ENCODE measurements around the gene ZNF283. TPM values are rescaled to one million over a fixed set of nuclear protein-coding genes. Genes with fewer than 3 reads are reported as not detected.
"Not testable (repeated sequence)": the region's sequence is repeated elsewhere in the genome, so short reads cannot be mapped to it uniquely, and the experiment has no call there.

Gene ZNF283
- total RNA-seq, 1 donor from 2014 or later = 18.2 TPM

DNA sequence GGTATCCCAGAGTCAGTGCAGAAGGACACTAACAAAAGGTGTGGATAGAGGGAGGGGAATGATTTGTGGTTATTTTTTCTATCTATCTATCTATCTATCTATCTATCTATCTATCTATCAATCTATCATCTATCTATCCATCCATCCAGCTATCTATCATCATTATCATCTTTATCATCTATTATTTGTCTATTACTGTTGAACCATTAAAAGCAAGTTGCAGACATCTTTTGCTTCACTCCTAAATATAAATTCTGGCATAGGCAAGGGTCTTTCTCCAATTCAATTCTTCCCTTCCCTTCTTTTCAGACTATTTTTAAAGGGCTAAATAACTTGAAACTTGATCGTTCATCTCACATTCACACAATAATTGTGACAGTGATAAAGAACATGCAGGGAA is 14.9 kb upstream of the ZNF283 start:
- Mint-ChIP-seq H3K4me3 (no peak overlapping the region), H3K9me3 (no peaks in the 10 kb centered on the region), H3K27ac (no peak overlapping the region), H3K36me3 (no peaks in the 10 kb centered on the region), H3K4me1 (ENCODE audit: unreplicated experiment) (no peaks in the 10 kb centered on the region), H3K27me3 (peaks cover 35% of the 10 kb centered on the region)
- no peak for DNase-seq (ENCODE audit: extremely low spot score, unreplicated experiment)
- TF ChIP-seq, protein P1, sequence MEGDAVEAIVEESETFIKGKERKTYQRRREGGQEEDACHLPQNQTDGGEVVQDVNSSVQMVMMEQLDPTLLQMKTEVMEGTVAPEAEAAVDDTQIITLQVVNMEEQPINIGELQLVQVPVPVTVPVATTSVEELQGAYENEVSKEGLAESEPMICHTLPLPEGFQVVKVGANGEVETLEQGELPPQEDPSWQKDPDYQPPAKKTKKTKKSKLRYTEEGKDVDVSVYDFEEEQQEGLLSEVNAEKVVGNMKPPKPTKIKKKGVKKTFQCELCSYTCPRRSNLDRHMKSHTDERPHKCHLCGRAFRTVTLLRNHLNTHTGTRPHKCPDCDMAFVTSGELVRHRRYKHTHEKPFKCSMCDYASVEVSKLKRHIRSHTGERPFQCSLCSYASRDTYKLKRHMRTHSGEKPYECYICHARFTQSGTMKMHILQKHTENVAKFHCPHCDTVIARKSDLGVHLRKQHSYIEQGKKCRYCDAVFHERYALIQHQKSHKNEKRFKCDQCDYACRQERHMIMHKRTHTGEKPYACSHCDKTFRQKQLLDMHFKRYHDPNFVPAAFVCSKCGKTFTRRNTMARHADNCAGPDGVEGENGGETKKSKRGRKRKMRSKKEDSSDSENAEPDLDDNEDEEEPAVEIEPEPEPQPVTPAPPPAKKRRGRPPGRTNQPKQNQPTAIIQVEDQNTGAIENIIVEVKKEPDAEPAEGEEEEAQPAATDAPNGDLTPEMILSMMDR (conservative IDR thresholded peaks at IDR 0.05) = no peak

DNA sequence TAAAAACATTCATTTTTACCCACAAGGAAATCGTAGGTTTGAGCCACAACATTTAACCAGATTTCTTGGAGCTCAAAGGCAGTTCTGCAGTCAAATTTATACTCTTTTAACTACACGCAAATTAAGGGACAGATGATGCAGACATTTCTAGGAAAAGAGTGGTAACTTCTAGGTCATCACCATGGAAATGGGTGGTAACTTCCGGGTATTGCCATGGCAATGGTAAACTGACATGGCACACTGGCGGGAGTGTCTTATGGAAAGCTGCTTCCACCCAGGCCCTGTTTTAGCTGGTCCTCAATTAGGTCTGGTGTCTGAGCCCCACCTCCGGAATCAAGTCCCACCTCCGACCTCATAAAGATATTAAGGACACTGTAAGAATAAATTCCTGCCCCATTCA is 14.4 kb upstream of the ZNF283 start:
- Mint-ChIP-seq H3K4me1 (ENCODE audit: unreplicated experiment) (no peaks in the 10 kb centered on the region), H3K36me3 (no peaks in the 10 kb centered on the region), H3K27me3 (peaks cover 34% of the 10 kb centered on the region), H3K9me3 (no peaks in the 10 kb centered on the region), H3K27ac (no peak overlapping the region), H3K4me3 (no peak overlapping the region)
- TF ChIP-seq, protein P1 (conservative IDR thresholded peaks at IDR 0.05) = no peak
- no peak for DNase-seq (ENCODE audit: extremely low spot score, unreplicated experiment)

DNA sequence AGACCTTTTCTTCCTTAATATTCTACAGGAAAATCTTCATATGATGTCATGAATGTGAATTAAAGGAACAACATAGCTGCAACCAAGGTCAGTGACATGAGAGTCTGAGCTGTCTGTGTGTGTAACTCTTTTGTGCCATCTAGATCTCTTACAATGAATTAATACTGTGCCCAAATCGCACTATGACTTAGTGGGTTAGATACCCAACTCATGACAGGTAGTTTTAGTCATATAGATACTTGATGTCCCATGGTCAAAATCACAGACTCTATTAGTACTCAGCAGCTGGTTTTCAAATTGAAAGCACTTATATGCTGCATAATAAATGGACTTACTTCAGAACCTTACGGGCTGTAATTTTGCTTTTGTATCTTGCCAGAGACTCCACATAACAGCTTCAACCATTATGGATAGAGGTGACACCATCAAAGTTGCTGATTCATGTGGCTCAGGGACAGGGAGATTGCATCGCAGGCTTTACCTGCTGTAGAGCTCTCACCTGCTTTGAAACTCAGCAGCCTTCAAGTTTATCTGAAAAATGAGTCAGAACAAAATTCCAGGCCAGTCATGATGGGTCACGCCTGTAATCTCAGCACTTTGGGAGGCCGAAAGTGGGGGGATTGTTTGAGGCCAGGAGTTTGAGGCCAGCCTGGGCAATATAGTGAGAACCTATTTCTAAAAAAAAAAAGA is 12.3 kb upstream of the ZNF283 start:
- TF ChIP-seq, protein P1 (conservative IDR thresholded peaks at IDR 0.05) = no peak
- no peaks in the 10 kb centered on the region for H3K4me1 Mint-ChIP-seq (ENCODE audit: unreplicated experiment)
- H3K27me3 Mint-ChIP-seq = peaks cover 38% of the 10 kb centered on the region

DNA sequence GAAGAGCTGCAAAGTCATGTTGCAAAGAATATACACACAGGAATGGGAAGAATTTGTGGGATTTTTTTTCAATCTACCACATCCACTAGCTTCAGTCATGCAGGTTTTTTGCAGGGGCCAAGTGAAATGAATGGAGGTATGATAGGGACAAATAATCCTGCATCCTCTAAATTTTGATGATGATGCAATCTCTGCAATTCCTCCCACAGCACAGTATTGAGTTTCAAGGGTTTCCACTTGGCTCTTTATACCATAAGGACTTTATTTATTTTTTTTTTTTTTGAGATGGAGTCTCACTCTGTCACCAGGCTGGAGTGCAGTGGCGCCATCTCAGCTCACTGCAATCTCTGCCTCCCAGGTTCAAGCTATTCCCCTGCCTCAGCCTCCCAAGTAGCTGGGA is 9.7 kb upstream of the ZNF283 start:
- DNase-seq (ENCODE audit: extremely low spot score, unreplicated experiment); H3K4me3 Mint-ChIP-seq; H3K27ac Mint-ChIP-seq; H3K4me1 Mint-ChIP-seq (ENCODE audit: unreplicated experiment); H3K36me3 Mint-ChIP-seq: not testable (repeated sequence)
- Mint-ChIP-seq H3K9me3 (peaks cover 10% of the 10 kb centered on the region), H3K27me3 (peaks cover 34% of the 10 kb centered on the region)

More for the DNA sequence above, 12.3 kb upstream of the ZNF283 start:
- Mint-ChIP-seq H3K9me3 (peaks cover 7% of the 10 kb centered on the region), H3K36me3 (no peaks in the 10 kb centered on the region), H3K27ac (peak overlapping the region; percentile 64), H3K4me3 (no peak overlapping the region)
- no peak for DNase-seq (ENCODE audit: extremely low spot score, unreplicated experiment)

DNA sequence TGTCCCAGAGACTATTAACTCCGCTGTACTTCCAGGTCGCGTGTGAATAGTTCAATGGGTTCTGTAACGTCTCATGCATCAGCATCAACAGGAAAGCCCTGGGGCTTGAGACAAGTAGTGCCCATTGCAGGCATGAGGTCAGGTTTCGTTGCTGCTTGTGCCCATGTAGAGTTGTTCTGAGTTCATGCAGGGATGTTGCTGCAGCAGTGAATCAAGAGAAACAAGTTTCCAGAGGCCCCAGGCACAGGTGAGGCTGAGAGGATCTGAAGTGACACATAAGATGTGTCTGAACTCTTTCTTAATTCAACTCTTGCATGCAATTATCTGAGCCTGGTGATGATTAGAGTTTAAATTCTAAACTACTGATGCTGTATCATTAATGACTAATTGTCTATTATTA is 8.6 kb upstream of the ZNF283 start:
- TF ChIP-seq, protein P1 (conservative IDR thresholded peaks at IDR 0.05) = no peak
- H3K4me1 Mint-ChIP-seq (ENCODE audit: unreplicated experiment) = no peaks in the 10 kb centered on the region
- peaks cover 29% of the 10 kb centered on the region for H3K27me3 Mint-ChIP-seq
- H3K27ac Mint-ChIP-seq = peak overlapping the region; percentile 83
- peak overlapping the region; percentile 6 for H3K4me3 Mint-ChIP-seq
- peaks cover 10% of the 10 kb centered on the region for H3K9me3 Mint-ChIP-seq
- no peaks in the 10 kb centered on the region for H3K36me3 Mint-ChIP-seq
- no peak for DNase-seq (ENCODE audit: extremely low spot score, unreplicated experiment)

DNA sequence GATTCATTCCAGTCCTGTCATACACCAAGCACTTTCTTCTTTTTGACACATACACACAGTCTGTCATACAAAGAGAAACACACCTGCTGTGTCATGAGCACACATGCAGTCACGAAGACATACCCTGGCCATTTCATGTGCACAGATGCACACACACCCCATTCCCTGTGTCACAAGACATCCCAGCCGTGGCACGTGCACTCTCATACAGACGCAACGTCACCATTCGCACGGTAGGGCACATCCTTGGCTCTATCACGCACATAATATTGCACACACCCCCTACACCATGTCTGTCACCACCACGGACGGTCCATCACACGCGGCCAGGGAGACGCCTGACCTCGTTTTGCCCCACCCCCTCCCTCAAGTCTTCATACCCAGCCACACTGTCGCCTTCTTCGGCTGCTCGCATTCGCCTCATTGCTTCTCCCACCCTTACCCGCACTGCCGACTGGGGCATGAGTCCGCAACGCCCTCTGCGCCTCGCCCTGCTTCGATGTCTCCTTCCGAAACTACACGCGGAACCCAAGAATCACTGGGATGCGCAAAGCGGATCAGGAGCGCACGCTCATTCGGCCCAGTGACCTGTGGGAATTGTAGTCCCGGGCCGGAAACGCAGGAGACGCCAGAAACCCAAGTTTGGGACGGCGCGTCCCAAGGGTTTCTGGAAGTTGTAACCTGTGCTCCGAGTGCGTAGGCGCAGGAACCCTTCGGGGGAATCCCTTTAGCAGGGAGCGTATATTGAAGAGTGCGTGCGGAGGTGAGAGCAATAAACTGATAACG is 6.8 kb upstream of the ZNF283 start:
- Mint-ChIP-seq H3K36me3 (no peaks in the 10 kb centered on the region), H3K9me3 (peaks cover 10% of the 10 kb centered on the region), H3K4me1 (ENCODE audit: unreplicated experiment) (no peaks in the 10 kb centered on the region), H3K27ac (no peak overlapping the region), H3K27me3 (peaks cover 38% of the 10 kb centered on the region), H3K4me3 (peak overlapping the region; percentile 60)
- TF ChIP-seq, protein P1 (conservative IDR thresholded peaks at IDR 0.05) = no peak
- no peak for DNase-seq (ENCODE audit: extremely low spot score, unreplicated experiment)
